BLaER1 (cell line): ENCODE measurements around the gene CDH18.

ENCODE experiments used
- H3K27ac ChIP-seq: shearing (Covaris generic); formaldehyde crosslinking; 2 replicates; pipeline ENCODE4 v1.8.1; 2022
- H3K27me3 ChIP-seq: shearing (Covaris generic); formaldehyde crosslinking; 2 replicates; pipeline ENCODE4 v1.8.1; 2022
- H3K36me3 ChIP-seq: shearing (Covaris generic); formaldehyde crosslinking; 2 replicates; pipeline ENCODE4 v1.8.1; 2022
- H3K4me1 ChIP-seq: shearing (Covaris generic); formaldehyde crosslinking; 2 replicates; pipeline ENCODE4 v1.8.1; 2022
- H3K4me2 ChIP-seq: shearing (Covaris generic); formaldehyde crosslinking; 2 replicates; pipeline ENCODE4 v1.8.1; 2022
- H3K4me3 ChIP-seq: shearing (Covaris generic); formaldehyde crosslinking; 2 replicates; pipeline ENCODE4 v1.8.1; 2022
- H3K9ac ChIP-seq: shearing (Covaris generic); formaldehyde crosslinking; 2 replicates; pipeline ENCODE4 v1.8.1; 2022
- H3K9me3 ChIP-seq: shearing (Covaris generic); formaldehyde crosslinking; 2 replicates; pipeline ENCODE4 v1.8.1; 2022
- H4K20me1 ChIP-seq: shearing (Covaris generic); formaldehyde crosslinking; 2 replicates; pipeline ENCODE4 v1.8.1; 2022
- Cebpa-rat ChIP-seq: shearing (Covaris generic); IDR thresholded peaks from 2 replicates; pipeline ENCODE4 v1.8.1; 2022

Gene CDH18

GRCh38 chr5:19619571-19619970 lies 368.4 kb downstream of the CDH18 start:
- Histone ChIP-seq H3K27ac (no peak overlapping the region), H4K20me1 (no peaks in the 10 kb centered on the region), H3K9ac (no peak overlapping the region), H3K36me3 (no peaks in the 10 kb centered on the region), H3K4me3 (no peak overlapping the region), H3K9me3 (no peaks in the 10 kb centered on the region), H3K27me3 (no peaks in the 10 kb centered on the region), H3K4me1 (no peaks in the 10 kb centered on the region), H3K4me2 (no peak overlapping the region)
- TF ChIP-seq Cebpa-rat = no peak

- H3K27me3 ChIP-seq = no peaks in the 10 kb centered on the region
- H3K27ac ChIP-seq = no peak overlapping the region
- H4K20me1 ChIP-seq = no peaks in the 10 kb centered on the region
- TF ChIP-seq Cebpa-rat = no peak
- H3K9ac ChIP-seq = no peak overlapping the region
- H3K36me3 ChIP-seq = no peaks in the 10 kb centered on the region
- no peaks in the 10 kb centered on the region for H3K4me1 ChIP-seq
- H3K4me2 ChIP-seq = no peak overlapping the region
- H3K4me3 ChIP-seq = no peak overlapping the region
- no peaks in the 10 kb centered on the region for H3K9me3 ChIP-seq
Observed at GRCh38 chr5:19616701-19617215, 371.2 kb downstream of the CDH18 start.

DNA sequence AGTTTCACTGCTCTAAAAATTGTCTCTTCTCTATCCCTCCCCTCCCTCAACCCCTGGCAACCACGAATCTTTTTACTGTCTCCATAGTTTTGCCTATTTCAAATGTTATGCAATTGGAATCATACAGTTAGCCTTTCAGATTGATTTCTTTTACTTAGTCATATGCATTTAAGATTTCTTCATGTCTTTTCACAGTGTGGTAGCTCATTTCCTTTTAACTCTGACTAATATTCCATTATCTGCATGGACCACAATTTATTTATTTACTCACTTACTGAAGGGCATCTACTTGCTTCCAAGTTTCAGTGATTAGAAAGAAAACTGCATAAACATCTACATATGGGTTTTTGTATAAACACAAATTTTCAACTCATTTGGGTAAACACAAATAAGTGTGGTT lies 372.3 kb downstream of the CDH18 start:
- Histone ChIP-seq H3K36me3 (no peaks in the 10 kb centered on the region), H3K9ac (no peak overlapping the region), H3K27ac (no peak overlapping the region), H3K4me2 (no peak overlapping the region), H3K4me1 (no peaks in the 10 kb centered on the region), H3K9me3 (no peaks in the 10 kb centered on the region), H3K4me3 (no peak overlapping the region), H3K27me3 (no peaks in the 10 kb centered on the region), H4K20me1 (no peaks in the 10 kb centered on the region)
- no peak for TF ChIP-seq Cebpa-rat

- Histone ChIP-seq H3K27ac (no peak overlapping the region), H3K9ac (no peak overlapping the region), H4K20me1 (no peaks in the 10 kb centered on the region), H3K36me3 (no peaks in the 10 kb centered on the region), H3K4me3 (no peak overlapping the region), H3K9me3 (no peaks in the 10 kb centered on the region), H3K4me1 (no peaks in the 10 kb centered on the region), H3K4me2 (no peak overlapping the region), H3K27me3 (no peaks in the 10 kb centered on the region)
- no peak for TF ChIP-seq Cebpa-rat
Observed at GRCh38 chr5:19615071-19615470, 372.9 kb downstream of the CDH18 start.

GRCh38 chr5:19608444-19609002 lies 379.5 kb downstream of the CDH18 start:
- Histone ChIP-seq H3K4me2 (no peak overlapping the region), H3K9me3 (no peaks in the 10 kb centered on the region), H3K27ac (no peak overlapping the region), H3K4me3 (no peak overlapping the region), H3K36me3 (no peaks in the 10 kb centered on the region), H4K20me1 (no peaks in the 10 kb centered on the region), H3K9ac (no peak overlapping the region), H3K27me3 (no peaks in the 10 kb centered on the region), H3K4me1 (no peaks in the 10 kb centered on the region)
- no peak for TF ChIP-seq Cebpa-rat

DNA sequence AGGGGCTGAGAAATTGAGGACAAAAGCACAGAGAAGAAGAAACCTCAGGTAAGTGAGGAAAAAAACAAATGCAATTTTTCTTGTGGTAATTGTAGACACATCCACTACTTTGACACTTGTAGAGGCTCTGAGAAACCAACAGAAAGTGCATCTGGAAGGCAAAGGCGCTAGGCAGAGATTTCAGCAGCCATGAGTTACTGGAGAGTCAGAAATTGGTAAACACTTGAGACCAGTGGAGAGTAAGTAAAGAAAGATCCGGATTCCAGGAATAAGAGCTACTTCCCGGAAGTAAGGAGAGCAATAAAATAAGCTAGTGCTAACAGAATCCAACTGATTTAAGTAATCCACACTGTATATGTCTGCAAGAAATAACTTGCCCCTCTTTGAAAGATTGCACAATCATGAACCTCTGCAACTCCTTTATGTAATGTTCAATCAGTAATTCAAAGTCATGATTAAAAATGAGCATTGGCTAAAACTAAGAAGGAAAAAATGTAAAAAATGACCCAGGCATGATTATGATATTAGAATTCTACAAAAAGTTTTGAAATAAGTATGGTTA lies 382.1 kb downstream of the CDH18 start:
- Histone ChIP-seq H3K4me3 (no peak overlapping the region), H3K27me3 (no peaks in the 10 kb centered on the region), H3K9me3 (no peaks in the 10 kb centered on the region; the same call in 1 of the 2 replicates), H3K27ac (no peak overlapping the region), H3K4me1 (no peaks in the 10 kb centered on the region), H3K36me3 (no peaks in the 10 kb centered on the region), H4K20me1 (no peaks in the 10 kb centered on the region), H3K9ac (no peak overlapping the region), H3K4me2 (no peak overlapping the region)
- TF ChIP-seq Cebpa-rat = peak; percentile 50; the same call in 1 of the 2 replicates

GRCh38 chr5:19584131-19584530 lies 403.9 kb downstream of the CDH18 start:
- no peak overlapping the region for H3K4me2 ChIP-seq
- H3K4me1 ChIP-seq = no peaks in the 10 kb centered on the region
- H3K9ac ChIP-seq = no peak overlapping the region
- TF ChIP-seq Cebpa-rat = no peak
- H3K36me3 ChIP-seq = no peaks in the 10 kb centered on the region
- no peaks in the 10 kb centered on the region for H3K27me3 ChIP-seq
- no peaks in the 10 kb centered on the region for H3K9me3 ChIP-seq
- H3K4me3 ChIP-seq = no peak overlapping the region
- H3K27ac ChIP-seq = no peak overlapping the region
- H4K20me1 ChIP-seq = no peaks in the 10 kb centered on the region

DNA sequence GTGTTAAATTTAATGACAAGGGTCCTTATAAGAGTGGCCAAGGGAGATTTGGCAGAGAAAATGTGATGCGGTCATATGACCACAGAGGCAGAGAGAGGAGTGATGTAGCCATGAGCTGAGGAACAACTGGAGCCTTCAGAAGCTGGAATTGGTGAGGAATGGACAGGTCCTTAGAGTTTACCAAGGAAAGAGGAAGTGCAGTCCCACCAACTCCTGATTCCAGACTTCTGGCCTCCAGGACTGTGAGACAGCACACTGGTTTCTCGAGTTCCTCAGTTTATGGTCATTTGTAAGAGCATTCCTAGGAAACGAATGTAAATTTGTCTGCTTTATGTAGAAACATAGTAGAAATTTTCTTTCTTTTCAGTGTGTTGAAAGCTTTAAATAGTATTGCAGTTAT lies 410.1 kb downstream of the CDH18 start:
- TF ChIP-seq Cebpa-rat = no peak
- Histone ChIP-seq H3K4me1 (no peaks in the 10 kb centered on the region), H3K27ac (no peak overlapping the region), H3K36me3 (no peaks in the 10 kb centered on the region), H3K4me3 (no peak overlapping the region), H3K4me2 (no peak overlapping the region), H3K9ac (no peak overlapping the region), H3K9me3 (no peaks in the 10 kb centered on the region), H3K27me3 (no peaks in the 10 kb centered on the region), H4K20me1 (no peaks in the 10 kb centered on the region)

DNA sequence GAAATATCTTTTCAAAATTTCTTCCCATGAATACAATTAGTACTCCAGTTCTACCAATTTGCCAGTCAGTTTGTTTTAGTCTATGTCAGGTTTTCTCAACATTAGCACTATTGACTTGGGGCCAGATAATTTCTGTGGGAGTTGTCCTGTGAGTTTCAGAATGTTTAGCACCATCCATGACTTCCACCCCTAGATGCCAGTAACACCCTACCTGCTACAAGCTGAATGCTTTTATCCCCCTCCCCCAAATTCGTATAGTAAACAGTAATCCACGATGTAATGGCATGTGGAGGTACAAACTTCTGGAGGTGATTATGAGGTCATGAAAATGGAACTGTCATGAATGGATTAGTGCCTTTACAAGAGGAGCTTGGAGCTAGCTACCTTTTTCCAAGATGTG lies 420.0 kb downstream of the CDH18 start:
- Histone ChIP-seq H4K20me1 (no peaks in the 10 kb centered on the region), H3K9me3 (no peaks in the 10 kb centered on the region), H3K27me3 (no peaks in the 10 kb centered on the region), H3K4me3 (no peak overlapping the region), H3K4me2 (no peak overlapping the region), H3K9ac (no peak overlapping the region), H3K27ac (no peak overlapping the region), H3K36me3 (no peaks in the 10 kb centered on the region), H3K4me1 (no peaks in the 10 kb centered on the region)
- no peak for TF ChIP-seq Cebpa-rat

GRCh38 chr5:19565466-19565865 lies 422.5 kb downstream of the CDH18 start:
- Histone ChIP-seq H3K9ac (no peak overlapping the region), H3K36me3 (no peaks in the 10 kb centered on the region), H4K20me1 (no peaks in the 10 kb centered on the region), H3K9me3 (no peaks in the 10 kb centered on the region), H3K27ac (no peak overlapping the region), H3K4me3 (no peak overlapping the region), H3K4me2 (no peak overlapping the region), H3K27me3 (no peaks in the 10 kb centered on the region), H3K4me1 (no peaks in the 10 kb centered on the region)
- no peak for TF ChIP-seq Cebpa-rat
